Measurements from ENCODE around the gene PDIA3.
"Not testable (repeated sequence)": the region's sequence is repeated elsewhere in the genome, so short reads cannot be mapped to it uniquely, and the experiment has no call there.

- not testable (repeated sequence) for TF ChIP-seq CTCF (IDR thresholded peaks at IDR 0.05; ENCODE audit: insufficient read depth, low read length, poor library complexity, severe bottlenecking); EZH2phosphoT487 (conservative IDR thresholded peaks at IDR 0.05; ENCODE audit: low read length)
Measured at GRCh38 chr15:43746245-43746902, at the start of gene PDIA3.
